IPS-15b (cell line): ENCODE results near the gene PRDM8.

Source experiments
- H3K27me3 ChIP-seq: one replicate; pipeline ENCODE4 v1.6.1; 2013; ENCODE audit warnings: low read length; ENCODE audit not compliant: control insufficient read depth, insufficient read depth
- H3K36me3 ChIP-seq: one replicate; pipeline ENCODE4 v1.6.1; 2013; ENCODE audit warnings: low read length; ENCODE audit not compliant: control insufficient read depth, insufficient read depth
- H3K4me1 ChIP-seq: one replicate; pipeline ENCODE4 v1.6.1; 2013; ENCODE audit warnings: mild to moderate bottlenecking, low read length; ENCODE audit not compliant: control insufficient read depth, insufficient read depth
- H3K4me3 ChIP-seq: one replicate; pipeline ENCODE4 v1.5.1; 2013; ENCODE audit warnings: low read depth, low read length
- H3K9ac ChIP-seq: one replicate; pipeline ENCODE4 v1.6.1; 2013; ENCODE audit warnings: low read depth, mild to moderate bottlenecking, low read length
- H3K9me3 ChIP-seq: one replicate; pipeline ENCODE4 v1.6.1; 2013; ENCODE audit warnings: mild to moderate bottlenecking, low read length; ENCODE audit not compliant: control insufficient read depth, insufficient read depth

Gene PRDM8

GRCh38 chr4:80206111-80206510, 8.8 kb downstream of the PRDM8 start:
- Histone ChIP-seq H3K4me1 (peaks cover 5% of the 10 kb centered on the region), H3K4me3 (peak overlapping the region; percentile 37), H3K9ac (no peak overlapping the region), H3K27me3 (peaks cover 98% of the 10 kb centered on the region), H3K36me3 (no peaks in the 10 kb centered on the region), H3K9me3 (no peaks in the 10 kb centered on the region)

DNA sequence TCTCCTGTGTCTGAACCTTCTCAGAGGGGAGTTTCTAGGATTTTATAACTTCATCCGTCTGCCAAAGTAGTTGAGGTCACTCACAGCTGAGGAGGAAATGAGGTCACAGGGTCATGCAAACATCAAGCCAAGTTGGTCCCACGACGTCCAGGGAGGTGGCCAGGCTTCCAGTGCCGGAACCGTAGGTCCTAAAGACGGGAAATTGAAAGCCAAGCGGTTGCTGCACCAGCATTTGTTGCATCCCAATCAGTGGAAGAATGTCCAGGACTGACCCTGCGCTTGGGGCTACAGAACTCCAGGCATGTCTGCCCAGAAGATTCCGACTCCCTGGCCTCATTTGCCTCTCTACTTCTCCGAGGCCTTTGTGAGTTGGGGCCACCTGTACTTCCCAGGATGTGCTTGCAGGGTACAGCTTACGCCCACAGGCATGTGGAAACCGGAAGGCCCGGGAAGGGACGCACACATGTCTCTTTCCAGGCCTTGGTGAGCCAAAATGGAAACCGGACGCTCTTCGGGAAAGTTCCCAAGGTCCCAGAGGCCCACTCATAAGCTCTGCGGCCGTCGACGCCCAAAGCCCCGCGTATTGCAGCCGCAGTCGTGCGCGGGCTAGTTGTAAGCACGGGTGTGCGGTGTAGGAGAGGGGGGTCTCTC, 9.3 kb downstream of the PRDM8 start:
- Histone ChIP-seq H3K4me3 (peak overlapping the region; percentile 37), H3K27me3 (peaks cover 97% of the 10 kb centered on the region), H3K9me3 (no peaks in the 10 kb centered on the region), H3K4me1 (peaks cover 4% of the 10 kb centered on the region), H3K9ac (no peak overlapping the region), H3K36me3 (no peaks in the 10 kb centered on the region)

DNA sequence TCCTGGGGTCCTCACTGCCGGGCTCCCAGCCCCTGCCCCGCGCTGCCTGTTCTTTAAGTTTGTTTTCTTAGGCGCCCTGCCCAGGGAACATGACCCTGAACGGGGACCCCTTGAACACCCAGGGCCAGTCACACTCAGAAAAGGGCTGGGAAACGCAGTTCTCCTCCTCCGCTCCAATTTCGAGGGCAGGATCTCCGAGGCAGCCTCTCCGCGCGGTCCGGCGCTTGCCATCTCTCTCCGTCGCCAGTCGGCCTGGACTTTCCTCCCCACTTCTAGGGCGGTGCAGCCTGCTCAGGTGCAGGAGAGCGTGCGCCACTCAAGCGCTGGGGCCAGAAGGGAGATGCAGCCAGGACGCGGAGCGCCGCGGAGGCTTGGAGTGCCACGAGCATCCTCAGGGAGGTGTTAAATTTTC, 9.9 kb downstream of the PRDM8 start:
- peaks cover 3% of the 10 kb centered on the region for H3K4me1 ChIP-seq
- peaks cover 96% of the 10 kb centered on the region for H3K27me3 ChIP-seq
- H3K9ac ChIP-seq, result no peak overlapping the region
- H3K4me3 ChIP-seq, result peak overlapping the region; percentile 37
- H3K9me3 ChIP-seq, result no peaks in the 10 kb centered on the region
- H3K36me3 ChIP-seq, result no peaks in the 10 kb centered on the region

DNA sequence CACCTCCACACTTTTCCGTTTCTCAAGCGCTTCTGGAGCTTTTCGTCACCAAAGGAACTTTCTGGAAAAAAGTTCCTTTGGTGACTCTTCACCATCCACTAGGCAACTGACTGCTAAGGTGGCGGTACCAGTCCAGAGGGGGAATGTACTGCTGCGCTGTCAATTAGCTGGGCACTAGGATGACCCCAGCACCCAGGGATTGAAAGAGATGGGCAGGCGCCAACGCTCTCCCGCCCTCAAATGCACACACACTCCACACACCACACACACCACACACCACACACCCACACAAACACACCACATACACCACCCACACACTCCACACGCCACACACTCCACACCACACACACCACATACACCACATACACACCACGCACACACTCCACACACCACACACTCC, 10.4 kb downstream of the PRDM8 start:
- Histone ChIP-seq H3K4me1 (peaks cover 3% of the 10 kb centered on the region), H3K36me3 (no peaks in the 10 kb centered on the region), H3K27me3 (peaks cover 96% of the 10 kb centered on the region), H3K4me3 (peak overlapping the region; percentile 37), H3K9me3 (no peaks in the 10 kb centered on the region), H3K9ac (no peak overlapping the region)

- Histone ChIP-seq H3K36me3 (no peaks in the 10 kb centered on the region), H3K9me3 (no peaks in the 10 kb centered on the region), H3K4me1 (peaks cover 3% of the 10 kb centered on the region), H3K27me3 (peaks cover 93% of the 10 kb centered on the region), H3K9ac (no peak overlapping the region), H3K4me3 (no peak overlapping the region)
Measured at GRCh38 chr4:80208610-80209339, 11.5 kb downstream of the PRDM8 start.

DNA sequence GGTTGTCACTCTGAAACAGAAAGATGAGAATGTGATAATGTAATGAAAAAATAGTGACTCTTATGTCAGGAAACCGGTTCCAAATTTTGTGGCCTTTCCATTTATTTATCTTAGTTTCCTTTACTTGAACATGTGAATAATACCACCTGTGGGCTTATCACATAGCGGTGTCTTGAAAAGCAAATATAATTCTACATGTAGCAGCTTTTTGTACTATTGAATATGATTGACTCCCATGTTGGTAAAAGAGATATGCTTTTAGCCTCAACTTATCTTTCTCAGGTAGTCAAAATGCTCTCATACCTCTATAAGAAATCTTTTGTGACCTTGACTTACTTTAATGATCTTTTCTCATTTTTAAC, 12.0 kb downstream of the PRDM8 start:
- Histone ChIP-seq H3K27me3 (peaks cover 91% of the 10 kb centered on the region), H3K36me3 (no peaks in the 10 kb centered on the region), H3K4me3 (no peak overlapping the region), H3K9ac (no peak overlapping the region), H3K4me1 (peaks cover 3% of the 10 kb centered on the region), H3K9me3 (no peaks in the 10 kb centered on the region)

DNA sequence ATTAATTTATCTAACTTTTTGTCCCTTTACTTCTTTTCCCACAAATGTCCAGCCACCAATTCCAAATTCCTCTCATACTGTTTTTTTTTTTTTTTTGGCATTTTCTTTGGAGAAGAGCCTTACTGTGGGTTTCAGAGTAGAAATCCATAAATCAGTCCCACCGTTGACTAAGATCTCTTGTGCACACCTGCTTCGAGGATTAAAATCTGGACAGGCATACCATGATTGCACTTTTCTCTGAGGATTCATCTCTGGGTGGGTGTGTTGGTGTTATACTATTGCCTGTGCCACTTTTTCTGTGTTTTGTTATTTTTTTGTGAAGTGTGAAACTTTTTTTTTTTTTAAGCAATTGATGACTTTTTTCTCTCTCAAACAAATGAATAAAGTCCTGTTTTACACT, 13.2 kb downstream of the PRDM8 start:
- Histone ChIP-seq H3K4me1 (peaks cover 3% of the 10 kb centered on the region), H3K36me3 (no peaks in the 10 kb centered on the region), H3K9ac (no peak overlapping the region), H3K4me3 (no peak overlapping the region), H3K27me3 (peaks cover 86% of the 10 kb centered on the region), H3K9me3 (no peaks in the 10 kb centered on the region)

- H3K27me3 ChIP-seq, result peaks cover 63% of the 10 kb centered on the region
- H3K9ac ChIP-seq, result no peak overlapping the region
- no peaks in the 10 kb centered on the region for H3K9me3 ChIP-seq
Measured at GRCh38 chr4:80213117-80213815, 16.0 kb downstream of the PRDM8 start.

DNA sequence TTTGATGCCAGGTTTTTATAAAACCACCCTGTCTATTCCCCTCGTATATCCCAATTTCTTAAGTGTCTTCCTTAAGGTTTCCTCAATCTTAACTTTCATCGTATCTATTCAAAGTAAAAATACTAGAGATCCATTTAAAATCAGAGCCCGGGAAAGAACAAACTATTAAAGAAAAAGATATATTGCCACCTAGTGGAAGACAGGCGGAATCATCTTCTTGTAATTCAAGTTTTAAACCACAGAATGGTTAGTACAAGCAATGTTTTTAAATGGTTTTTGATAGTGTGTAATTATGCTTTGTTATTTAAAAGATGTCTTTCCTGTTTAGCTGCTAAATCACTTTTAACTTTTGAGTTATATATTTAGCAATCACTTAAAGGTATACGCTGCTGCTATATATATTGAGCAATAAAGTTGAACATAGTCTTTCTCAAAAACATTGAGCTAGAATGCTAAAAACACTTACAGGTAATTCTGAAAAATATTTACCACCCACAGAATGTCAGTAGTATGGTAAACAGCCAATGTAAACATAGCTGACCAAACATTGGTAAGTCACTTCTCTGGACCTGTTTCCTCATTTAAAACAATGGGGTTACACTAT, 18.2 kb downstream of the PRDM8 start:
- H3K9me3 ChIP-seq, result no peaks in the 10 kb centered on the region
- no peaks in the 10 kb centered on the region for H3K36me3 ChIP-seq
- H3K9ac ChIP-seq, result no peak overlapping the region
- H3K27me3 ChIP-seq, result peaks cover 41% of the 10 kb centered on the region
- no peak overlapping the region for H3K4me3 ChIP-seq
- H3K4me1 ChIP-seq, result no peaks in the 10 kb centered on the region

More at GRCh38 chr4:80213117-80213815, 16.0 kb downstream of the PRDM8 start:
- Histone ChIP-seq H3K4me1 (no peaks in the 10 kb centered on the region), H3K36me3 (no peaks in the 10 kb centered on the region), H3K4me3 (no peak overlapping the region)

GRCh38 chr4:80216100-80216761, 18.9 kb downstream of the PRDM8 start:
- Histone ChIP-seq H3K27me3 (peaks cover 34% of the 10 kb centered on the region), H3K9me3 (no peaks in the 10 kb centered on the region), H3K9ac (no peak overlapping the region), H3K4me3 (no peak overlapping the region), H3K36me3 (no peaks in the 10 kb centered on the region), H3K4me1 (no peaks in the 10 kb centered on the region)

- no peaks in the 10 kb centered on the region for H3K9me3 ChIP-seq
- H3K27me3 ChIP-seq, result peaks cover 11% of the 10 kb centered on the region
- H3K4me3 ChIP-seq, result no peak overlapping the region
- no peaks in the 10 kb centered on the region for H3K36me3 ChIP-seq
- no peaks in the 10 kb centered on the region for H3K4me1 ChIP-seq
- no peak overlapping the region for H3K9ac ChIP-seq
Measured at GRCh38 chr4:80219301-80220025, 22.2 kb downstream of the PRDM8 start.
